Suprapubic skin (tissue), 4 donors: Measurements from ENCODE around the gene ATAD3B. TPM values are rescaled to one million over a fixed set of nuclear protein-coding genes. Genes with fewer than 3 reads are reported as not detected.

Experiments used
- DNase-seq, 2 donors: peaks; one replicate each; pipeline ENCODE4 v3.0.0-alpha.2; 2019; ENCODE audit warnings: low spot score in 2 of 2
- H3K27ac ChIP-seq: fragments of 200-600 bp; sonication (generic); one replicate; pipeline ENCODE4 v1.5.1; 2019
- H3K27me3 ChIP-seq: fragments of 200-600 bp; sonication (generic); one replicate; pipeline ENCODE4 v1.5.1; 2019
- H3K36me3 ChIP-seq: fragments of 200-600 bp; sonication (generic); one replicate; pipeline ENCODE4 v1.5.1; 2019
- H3K4me1 ChIP-seq: fragments of 200-600 bp; sonication (generic); one replicate; pipeline ENCODE4 v1.5.1; 2019
- H3K4me3 ChIP-seq: fragments of 200-600 bp; sonication (generic); one replicate; pipeline ENCODE4 v1.5.1; 2019; ENCODE audit warnings: mild to moderate bottlenecking
- H3K9me3 ChIP-seq: fragments of 200-600 bp; sonication (generic); one replicate; pipeline ENCODE4 v1.5.1; 2019
- CTCF ChIP-seq, 2 donors: fragments of 200-600 bp in 1 of 2; fragments of 450-650 bp in 1 of 2; sonication (generic) in 1 of 2; IDR thresholded peaks; one replicate each; pipeline ENCODE4 v1.5.1; 2016 to 2019; ENCODE audit warnings: antibody characterized with exemption in 2 of 2, mild to moderate bottlenecking in 1 of 2, moderate library complexity in 1 of 2
- EP300 ChIP-seq: sonication (generic); formaldehyde crosslinking; IDR thresholded peaks from one replicate; pipeline ENCODE4 v1.6.1; 2017; ENCODE audit warnings: antibody characterized with exemption
- POLR2A ChIP-seq, 2 donors: fragments of 450-650 bp; IDR thresholded peaks; one replicate each; pipeline ENCODE4 v1.6.1; 2017; ENCODE audit warnings: antibody characterized with exemption in 2 of 2, mild to moderate bottlenecking in 2 of 2, moderate library complexity in 2 of 2
- POLR2AphosphoS5 ChIP-seq, 3 donors: sonication (generic); formaldehyde crosslinking; IDR thresholded peaks; one replicate each; pipeline ENCODE4 v1.6.1; 2017; ENCODE audit warnings: antibody characterized with exemption in 3 of 3
- WGBS: methylation state at CpG from one replicate; pipeline ENCODE4 v1.1.5; 2018; 5-methylcytosine and 5-hydroxymethylcytosine counted together
- total RNA-seq, 4 donors: library from RNA; depleted of rRNA; stranded (reverse); fragments of >200 nt; gene quantifications; one replicate each; pipeline ENCODE4 v1.1.0, GENCODE V29; 2016

Gene ATAD3B
- total RNA-seq, 4 donors from 2014 or later: 18.5 to 71.9 (median 23.7) TPM

- H3K36me3 ChIP-seq: peaks cover 26% of the 10 kb centered on the region
- no peaks in the 10 kb centered on the region for H3K27me3 ChIP-seq
- H3K4me1 ChIP-seq: peaks cover 26% of the 10 kb centered on the region
- DNase-seq: no peak
- no peaks in the 10 kb centered on the region for H3K9me3 ChIP-seq
- H3K27ac ChIP-seq: no peak overlapping the region
- no peak overlapping the region for H3K4me3 ChIP-seq
- over 99% methylated on average over 9 of the region's 23 CpGs for WGBS
- TF ChIP-seq CTCF (IDR thresholded peaks at IDR 0.05) (no peak), POLR2AphosphoS5 (IDR thresholded peaks at IDR 0.05) (no peak), POLR2A (IDR thresholded peaks at IDR 0.05) (no peak)
These were observed 66.8 kb downstream of the ATAD3B start for GRCh38 chr1:1538334-1538733.

GRCh38 chr1:1538989-1539309 is 67.4 kb downstream of the ATAD3B start:
- 97% methylated on average over 10 of the region's 18 CpGs for WGBS
- Histone ChIP-seq H3K4me1 (peaks cover 29% of the 10 kb centered on the region), H3K4me3 (peak overlapping the region; percentile 66), H3K27me3 (no peaks in the 10 kb centered on the region), H3K9me3 (no peaks in the 10 kb centered on the region), H3K36me3 (peaks cover 28% of the 10 kb centered on the region), H3K27ac (no peak overlapping the region)
- no peak for TF ChIP-seq EP300
- no peak for TF ChIP-seq POLR2A (IDR thresholded peaks at IDR 0.05)
- TF ChIP-seq CTCF (IDR thresholded peaks at IDR 0.05): no peak
- no peak for TF ChIP-seq POLR2AphosphoS5 (IDR thresholded peaks at IDR 0.05)
- DNase-seq: no peak

- Histone ChIP-seq H3K36me3 (peaks cover 27% of the 10 kb centered on the region), H3K9me3 (no peaks in the 10 kb centered on the region), H3K27me3 (no peaks in the 10 kb centered on the region), H3K4me1 (peaks cover 29% of the 10 kb centered on the region), H3K4me3 (peak overlapping the region; percentile 66), H3K27ac (no peak overlapping the region)
- 15% methylated on average over 17 of the region's 66 CpGs for WGBS
- TF ChIP-seq POLR2A (IDR thresholded peaks at IDR 0.05): no peak
- no peak for TF ChIP-seq POLR2AphosphoS5 (IDR thresholded peaks at IDR 0.05)
- no peak for TF ChIP-seq EP300
- no peak for TF ChIP-seq CTCF (IDR thresholded peaks at IDR 0.05)
- DNase-seq: no peak
These were observed 67.9 kb downstream of the ATAD3B start for GRCh38 chr1:1539310-1540089.

- peaks cover 23% of the 10 kb centered on the region for H3K36me3 ChIP-seq
- TF ChIP-seq POLR2AphosphoS5 (IDR thresholded peaks at IDR 0.05) (no peak), EP300 (no peak), CTCF (IDR thresholded peaks at IDR 0.05) (no peak), POLR2A (IDR thresholded peaks at IDR 0.05) (no peak)
- no peaks in the 10 kb centered on the region for H3K27me3 ChIP-seq
- H3K4me1 ChIP-seq: peaks cover 29% of the 10 kb centered on the region
- DNase-seq: peak in 1 of 2 donors; percentile 86
- H3K9me3 ChIP-seq: no peaks in the 10 kb centered on the region
- WGBS: 5% methylated on average over 9 of the region's 100 CpGs
- H3K27ac ChIP-seq: peak within 1 kb of the TSS; percentile 44
- H3K4me3 ChIP-seq: peak within 1 kb of the TSS; percentile 66
These were observed 68.7 kb downstream of the ATAD3B start, which contains the start of gene TMEM240 for GRCh38 chr1:1540090-1540817. TMEM240 (minus strand) TSS chr1:1540624; CDS start chr1:1540346, 278 bp downstream.
